Activated naive CD4-positive, alpha-beta T cell treated with anti-CD3 and anti-CD28 coated beads for 36 hours (primary cell): ENCODE measurements around the gene TOMM22. TPM values are rescaled to one million over a fixed set of nuclear protein-coding genes. Genes with fewer than 3 reads are reported as not detected.

ENCODE experiments used
- CTCF ChIA-PET: fragments of 350-600 bp; sonication (Branson Sonifier 250); formaldehyde crosslinking; loops from one replicate; lab custom pipeline; 2021; ENCODE audit warnings: antibody characterized with exemption; lab: Charles Lee
- DNase-seq: peaks from one replicate; pipeline ENCODE4 v3.0.0-alpha.2; 2020
- H3K27ac Mint-ChIP-seq: one replicate; pipeline ENCODE4 v1.8.0; 2021; ENCODE audit warnings: mild to moderate bottlenecking, mixed read lengths
- H3K27me3 Mint-ChIP-seq: one replicate; pipeline ENCODE4 v1.8.0; 2021; ENCODE audit warnings: low read depth, mixed read lengths
- H3K36me3 Mint-ChIP-seq: one replicate; pipeline ENCODE4 v1.8.0; 2021; ENCODE audit warnings: low read depth, mixed read lengths
- H3K4me1 Mint-ChIP-seq: one replicate; pipeline ENCODE4 v1.8.0; 2021; ENCODE audit warnings: low read depth, mixed read lengths
- H3K4me3 Mint-ChIP-seq: one replicate; pipeline ENCODE4 v1.8.0; 2021; ENCODE audit warnings: mild to moderate bottlenecking, moderate library complexity, mixed read lengths
- H3K9me3 Mint-ChIP-seq: one replicate; pipeline ENCODE4 v1.8.0; 2021; ENCODE audit warnings: mixed read lengths
- intact Hi-C: fragments of 100-400 bp; cut with micrococcal nuclease; formaldehyde crosslinking; loops from one replicate; pipeline ENCODE4 v1.15.1; 2023
- total RNA-seq, 2 experiments: library from RNA; stranded (reverse); gene quantifications; one replicate each; pipeline ENCODE4 v1.2.3, GENCODE V29; 2021

TOMM22 gene
- total RNA-seq, 2 experiments from 2014 or later: 151 to 154 TPM

- CTCF ChIA-PET: interaction anchor here (0.7 to 5.6 kb wide), 3 partner anchors 16 to 37 kb away, joined by 3 to 33 read pairs (median 3); partner anchors contain the start of gene TOMM22
- Mint-ChIP-seq H3K9me3 (no peaks in the 10 kb centered on the region), H3K27me3 (no peaks in the 10 kb centered on the region), H3K4me3 (peak overlapping the region; percentile 42), H3K4me1 (peaks cover 63% of the 10 kb centered on the region), H3K36me3 (peaks cover 32% of the 10 kb centered on the region), H3K27ac (peak overlapping the region; percentile 93)
- no peak for DNase-seq
- intact Hi-C loops: loop anchor here (10.0 kb wide), 1 partner anchor 807 kb away; the partner anchor contains the start of gene MIEF1
These were observed 15.8 kb downstream of the TOMM22 start for GRCh38 chr22:38697425-38698089.

GRCh38 chr22:38698407-38699094 lies 16.8 kb downstream of the TOMM22 start:
- CTCF ChIA-PET: interaction anchor here (0.6 to 5.6 kb wide), 5 partner anchors 15 to 616 kb away, joined by 3 to 33 read pairs (median 6); partner anchors contain the start of gene TOMM22
- peak overlapping the region; percentile 91 for H3K4me3 Mint-ChIP-seq
- no peaks in the 10 kb centered on the region for H3K27me3 Mint-ChIP-seq
- no peak for DNase-seq
- H3K36me3 Mint-ChIP-seq: peaks cover 32% of the 10 kb centered on the region
- H3K4me1 Mint-ChIP-seq: peaks cover 60% of the 10 kb centered on the region
- peak overlapping the region; percentile 93 for H3K27ac Mint-ChIP-seq
- intact Hi-C loops: loop anchor here (10.0 kb wide), 1 partner anchor 806 kb away; the partner anchor contains the start of gene MIEF1
- H3K9me3 Mint-ChIP-seq: no peaks in the 10 kb centered on the region

- DNase-seq: no peak
- no peaks in the 10 kb centered on the region for H3K9me3 Mint-ChIP-seq
- peak overlapping the region; percentile 93 for H3K27ac Mint-ChIP-seq
- H3K4me3 Mint-ChIP-seq: peak overlapping the region; percentile 91
- intact Hi-C loops: loop anchor here (10.0 kb wide), 1 partner anchor 806 kb away; the partner anchor contains the start of gene MIEF1
- H3K4me1 Mint-ChIP-seq: peaks cover 60% of the 10 kb centered on the region
- peaks cover 31% of the 10 kb centered on the region for H3K36me3 Mint-ChIP-seq
- CTCF ChIA-PET: interaction anchor here (1.0 to 5.6 kb wide), 4 partner anchors 15 to 26 kb away, joined by 3 to 33 read pairs (median 6); partner anchors contain the start of gene TOMM22
- no peaks in the 10 kb centered on the region for H3K27me3 Mint-ChIP-seq
These were observed 17.4 kb downstream of the TOMM22 start for GRCh38 chr22:38699143-38699542.

- Mint-ChIP-seq H3K36me3 (peaks cover 28% of the 10 kb centered on the region), H3K27ac (peak overlapping the region; percentile 93), H3K4me1 (peaks cover 60% of the 10 kb centered on the region), H3K27me3 (no peaks in the 10 kb centered on the region), H3K9me3 (no peaks in the 10 kb centered on the region), H3K4me3 (peak overlapping the region; percentile 91)
- DNase-seq: no peak
- CTCF ChIA-PET: interaction anchor here (0.7 to 5.6 kb wide), 5 partner anchors 16 to 644 kb away, joined by 3 to 33 read pairs (median 6); partner anchors contain the start of gene TOMM22
- intact Hi-C loops: loop anchor here (10.0 kb wide), 3 partner anchors 285 to 805 kb away; partner anchors contain the start of genes APOBEC3B and MIEF1
These were observed 18.0 kb downstream of the TOMM22 start for GRCh38 chr22:38699784-38700183.

GRCh38 chr22:38700270-38700788 lies 18.6 kb downstream of the TOMM22 start:
- Mint-ChIP-seq H3K36me3 (peaks cover 23% of the 10 kb centered on the region), H3K9me3 (no peaks in the 10 kb centered on the region), H3K27me3 (no peaks in the 10 kb centered on the region), H3K27ac (peak overlapping the region; percentile 93), H3K4me1 (peaks cover 59% of the 10 kb centered on the region), H3K4me3 (peak overlapping the region; percentile 91)
- CTCF ChIA-PET: interaction anchor here (1.7 to 5.6 kb wide), 2 partner anchors 16 to 19 kb away, joined by 7 to 33 read pairs; partner anchors contain the start of gene TOMM22
- DNase-seq: peak; percentile 37
- intact Hi-C loops: loop anchor here (10.0 kb wide), 2 partner anchors 284 to 306 kb away; partner anchors contain the start of gene APOBEC3B

GRCh38 chr22:38700789-38701628 lies 19.3 kb downstream of the TOMM22 start, which contains the start of gene JOSD1:
TSS of gene JOSD1 (minus strand) at chr22:38700943. CDS start at chr22:38699987, 956 bp downstream.
- peak; percentile 97 for DNase-seq
- CTCF ChIA-PET: no interaction called here
- H3K36me3 Mint-ChIP-seq: peaks cover 23% of the 10 kb centered on the region
- no peaks in the 10 kb centered on the region for H3K27me3 Mint-ChIP-seq
- H3K4me3 Mint-ChIP-seq: peak within 1 kb of the TSS; percentile 91
- peak within 1 kb of the TSS; percentile 93 for H3K27ac Mint-ChIP-seq
- intact Hi-C loops: loop anchor here (10.0 kb wide), 2 partner anchors 284 to 306 kb away; partner anchors contain the start of gene APOBEC3B
- H3K9me3 Mint-ChIP-seq: no peaks in the 10 kb centered on the region
- peaks cover 55% of the 10 kb centered on the region for H3K4me1 Mint-ChIP-seq

GRCh38 chr22:38704654-38705234 lies 23.0 kb downstream of the TOMM22 start:
- Mint-ChIP-seq H3K27ac (peak overlapping the region; percentile 92), H3K36me3 (peaks cover 22% of the 10 kb centered on the region), H3K27me3 (no peaks in the 10 kb centered on the region), H3K4me3 (peak overlapping the region; percentile 85), H3K4me1 (peaks cover 44% of the 10 kb centered on the region), H3K9me3 (no peaks in the 10 kb centered on the region)
- CTCF ChIA-PET: no interaction called here
- DNase-seq: no peak
- intact Hi-C loops: loop anchor here (1.0 to 10.0 kb wide), 13 partner anchors 23 to 816 kb away; partner anchors contain the start of genes APOBEC3B, APOBEC3H, ATF4 and CBY1

GRCh38 chr22:38705235-38706100 lies 23.7 kb downstream of the TOMM22 start, which contains the start of gene GTPBP1:
TSS of gene GTPBP1 (plus strand) at chr22:38705944. CDS start at chr22:38705956, 12 bp downstream.
- intact Hi-C loops: loop anchor here (1.0 to 10.0 kb wide), 13 partner anchors 24 to 815 kb away; partner anchors contain the start of genes APOBEC3B, APOBEC3H, ATF4 and CBY1
- CTCF ChIA-PET: interaction anchor here (0.9 to 1.0 kb wide), 2 partner anchors 23 to 270 kb away, joined by 3 to 4 read pairs; partner anchors contain the start of gene TOMM22
- Mint-ChIP-seq H3K27me3 (no peaks in the 10 kb centered on the region), H3K9me3 (no peaks in the 10 kb centered on the region), H3K4me3 (peak within 1 kb of the TSS; percentile 86), H3K4me1 (peaks cover 47% of the 10 kb centered on the region), H3K27ac (peak within 1 kb of the TSS; percentile 92), H3K36me3 (peaks cover 19% of the 10 kb centered on the region)
- peak; percentile 99 for DNase-seq

GRCh38 chr22:38706101-38706900 lies 24.5 kb downstream of the TOMM22 start:
- peaks cover 19% of the 10 kb centered on the region for H3K36me3 Mint-ChIP-seq
- H3K4me1 Mint-ChIP-seq: peaks cover 54% of the 10 kb centered on the region

More at GRCh38 chr22:38706101-38706900, 24.5 kb downstream of the TOMM22 start:
- Mint-ChIP-seq H3K9me3 (no peaks in the 10 kb centered on the region), H3K27ac (peak overlapping the region; percentile 86), H3K4me3 (peak overlapping the region; percentile 86), H3K27me3 (no peaks in the 10 kb centered on the region)
- intact Hi-C loops: loop anchor here (5.0 to 10.0 kb wide), 3 partner anchors 278 to 391 kb away; partner anchors contain the start of genes APOBEC3B and APOBEC3H
- peak; percentile 52 for DNase-seq
- CTCF ChIA-PET: interaction anchor here (0.9 to 1.8 kb wide), 4 partner anchors 24 to 269 kb away, joined by 3 to 5 read pairs (median 4); partner anchors contain the start of gene TOMM22
